BLaER1 treated with 17β-estradiol and CSF1 and Interleukin-3, amounts not matched to agents 10 nM and 100 nM (cell line): ENCODE measurements around the gene KCMF1.

ENCODE experiments used
- H3K27ac ChIP-seq, 11 experiments: shearing (Covaris generic); formaldehyde crosslinking; 2 replicates each; pipeline ENCODE4 v1.8.1; 2022
- H3K27me3 ChIP-seq, 11 experiments: shearing (Covaris generic); formaldehyde crosslinking; 2 replicates each; pipeline ENCODE4 v1.8.1; 2022
- H3K36me3 ChIP-seq, 11 experiments: shearing (Covaris generic); formaldehyde crosslinking; 2 replicates each; pipeline ENCODE4 v1.8.1; 2022
- H3K4me1 ChIP-seq, 10 experiments: shearing (Covaris generic); formaldehyde crosslinking; 2 replicates each; pipeline ENCODE4 v1.8.1; 2022
- H3K4me2 ChIP-seq, 11 experiments: shearing (Covaris generic); formaldehyde crosslinking; 2 replicates each; pipeline ENCODE4 v1.8.1; 2022
- H3K4me3 ChIP-seq, 10 experiments: shearing (Covaris generic); formaldehyde crosslinking; 2 replicates each; pipeline ENCODE4 v1.8.1; 2022
- H3K9ac ChIP-seq, 11 experiments: shearing (Covaris generic); formaldehyde crosslinking; 2 replicates each; pipeline ENCODE4 v1.8.1; 2022
- H3K9me3 ChIP-seq, 11 experiments: shearing (Covaris generic); formaldehyde crosslinking; replicated peaks in 1 of 11; 2 replicates each; pipeline ENCODE4 v1.8.1; 2022
- H4K20me1 ChIP-seq, 11 experiments: shearing (Covaris generic); formaldehyde crosslinking; 2 replicates each; pipeline ENCODE4 v1.8.1; 2022
- Cebpa-rat ChIP-seq, 11 experiments: shearing (Covaris generic); IDR thresholded peaks; 2 replicates each; pipeline ENCODE4 v1.8.1; 2022

Gene KCMF1

GRCh38 chr2:85017411-85018048 is 46.6 kb downstream of the KCMF1 start:
- peaks cover 18 to 32% (median 27%) of the 10 kb centered on the region in 11 experiments; a peak in 21 of 22 replicates for H3K36me3 ChIP-seq
- peaks cover 57 to 100% (median 95%) of the 10 kb centered on the region in 11 experiments for H4K20me1 ChIP-seq
- no peak for TF ChIP-seq Cebpa-rat (IDR thresholded peaks at IDR 0.05)
- no peak overlapping the region for H3K9ac ChIP-seq
- H3K4me1 ChIP-seq: peaks cover 41 to 64% (median 45%) of the 10 kb centered on the region in 10 experiments
- H3K4me2 ChIP-seq: peak overlapping the region in 3 of 11 experiments; percentile 3 to 85 (median 35); a peak in 3 of 22 replicates
- H3K4me3 ChIP-seq: no peak overlapping the region
- H3K9me3 ChIP-seq: peaks cover 0 to 25% (median 17%) of the 10 kb centered on the region in 11 experiments; a peak in 16 of 22 replicates
- 0 out of 22 replicates have a peak overlapping the region, but pooled peaks of 1 of the 11 experiments have one; percentile 7 for H3K27ac ChIP-seq
- H3K27me3 ChIP-seq: no peaks in the 10 kb centered on the region

- Histone ChIP-seq H3K4me2 (0 out of 22 replicates have a peak overlapping the region, but pooled peaks of 2 of the 11 experiments have one; percentile 19), H3K4me1 (peaks cover 35 to 59% (median 41%) of the 10 kb centered on the region in 10 experiments), H4K20me1 (peaks cover 52 to 100% (median 94%) of the 10 kb centered on the region in 11 experiments), H3K9ac (no peak overlapping the region), H3K9me3 (peaks cover 0 to 30% (median 17%) of the 10 kb centered on the region in 11 experiments; a peak in 16 of 22 replicates), H3K36me3 (peaks cover 18 to 37% (median 32%) of the 10 kb centered on the region in 11 experiments; a peak in 21 of 22 replicates), H3K27me3 (no peaks in the 10 kb centered on the region), H3K27ac (no peak overlapping the region), H3K4me3 (no peak overlapping the region)
- TF ChIP-seq Cebpa-rat (IDR thresholded peaks at IDR 0.05): no peak
These were observed 47.1 kb downstream of the KCMF1 start for GRCh38 chr2:85018049-85018447.

DNA sequence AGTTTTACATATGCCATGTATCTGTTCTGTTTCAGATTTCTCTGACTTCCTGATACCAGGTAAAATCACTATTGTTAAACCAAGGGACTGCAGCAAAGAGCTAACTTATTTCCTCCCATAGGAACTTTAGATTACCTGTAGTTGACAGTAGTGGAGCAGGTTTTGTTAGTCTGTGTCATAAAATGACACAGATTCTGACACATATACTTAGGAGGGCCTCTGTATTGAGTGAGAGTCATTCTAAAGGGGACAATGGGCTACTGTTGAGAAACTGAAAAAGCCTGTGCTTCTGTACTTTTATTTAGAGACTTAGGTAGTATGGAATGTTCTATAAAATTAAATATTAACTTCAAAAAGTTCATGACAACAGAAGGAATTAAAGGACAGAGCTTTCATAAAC is 48.2 kb downstream of the KCMF1 start:
- no peak overlapping the region for H3K27ac ChIP-seq
- peaks cover 18 to 48% (median 42%) of the 10 kb centered on the region in 11 experiments; a peak in 21 of 22 replicates for H3K36me3 ChIP-seq
- TF ChIP-seq Cebpa-rat (IDR thresholded peaks at IDR 0.05): no peak
- no peak overlapping the region for H3K9ac ChIP-seq
- no peaks in the 10 kb centered on the region for H3K27me3 ChIP-seq
- peaks cover 25 to 48% (median 30%) of the 10 kb centered on the region in 10 experiments for H3K4me1 ChIP-seq
- H4K20me1 ChIP-seq: peaks cover 50 to 100% (median 93%) of the 10 kb centered on the region in 11 experiments
- peaks cover 0 to 30% (median 17%) of the 10 kb centered on the region in 11 experiments; a peak in 16 of 22 replicates for H3K9me3 ChIP-seq
- no peak overlapping the region for H3K4me3 ChIP-seq
- no peak overlapping the region for H3K4me2 ChIP-seq

GRCh38 chr2:85022232-85022631 is 51.3 kb downstream of the KCMF1 start:
- Histone ChIP-seq H3K36me3 (peaks cover 33 to 68% (median 60%) of the 10 kb centered on the region in 11 experiments), H3K27ac (no peak overlapping the region), H3K4me3 (no peak overlapping the region), H3K9me3 (peaks cover 0 to 30% (median 17%) of the 10 kb centered on the region in 11 experiments; a peak in 16 of 22 replicates), H4K20me1 (peaks cover 52 to 100% (median 92%) of the 10 kb centered on the region in 11 experiments), H3K4me1 (peaks cover 0 to 17% (median 6%) of the 10 kb centered on the region in 10 experiments; a peak in 10 of 20 replicates), H3K27me3 (no peaks in the 10 kb centered on the region), H3K4me2 (no peak overlapping the region), H3K9ac (no peak overlapping the region)
- 0 out of 22 replicates have a peak, but pooled peaks of 2 of the 11 experiments have one; percentile 27 to 35 for TF ChIP-seq Cebpa-rat (IDR thresholded peaks at IDR 0.05)

GRCh38 chr2:85024372-85025047 is 53.5 kb downstream of the KCMF1 start:
- H3K27ac ChIP-seq: no peak overlapping the region
- no peak for TF ChIP-seq Cebpa-rat (IDR thresholded peaks at IDR 0.05)
- no peak overlapping the region for H3K4me3 ChIP-seq
- no peak overlapping the region for H3K4me2 ChIP-seq
- no peak overlapping the region for H3K9ac ChIP-seq
- peaks cover 56 to 91% (median 83%) of the 10 kb centered on the region in 11 experiments for H3K36me3 ChIP-seq
- H4K20me1 ChIP-seq: peaks cover 49 to 100% (median 88%) of the 10 kb centered on the region in 11 experiments; a peak in 21 of 22 replicates
- H3K4me1 ChIP-seq: peaks cover 0 to 7% (median 0%) of the 10 kb centered on the region in 10 experiments; a peak in 3 of 20 replicates
- peaks cover 0 to 30% (median 20%) of the 10 kb centered on the region in 11 experiments; a peak in 16 of 22 replicates for H3K9me3 ChIP-seq
- H3K27me3 ChIP-seq: no peaks in the 10 kb centered on the region

DNA sequence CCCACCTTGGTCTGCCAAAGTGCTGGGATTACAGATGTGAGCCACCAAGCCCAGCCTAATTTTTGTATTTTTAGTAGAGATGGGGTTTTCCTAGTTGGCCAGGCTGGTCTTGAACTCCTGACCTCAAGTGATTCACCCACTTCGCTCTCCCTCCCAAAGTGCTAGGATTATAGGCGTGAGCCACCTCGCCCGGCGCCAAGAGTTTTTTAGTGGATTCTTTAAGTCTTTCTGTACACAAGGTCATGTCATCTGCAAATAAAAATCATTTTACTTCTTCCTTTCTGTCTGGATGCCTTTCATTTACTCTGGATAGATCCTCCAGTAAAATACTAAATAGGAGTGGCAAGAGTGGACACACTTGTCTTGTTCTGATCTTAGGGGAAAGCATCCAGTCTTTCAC is 61.7 kb downstream of the KCMF1 start:
- Histone ChIP-seq H3K4me1 (no peaks in the 10 kb centered on the region), H3K9me3 (0 out of 22 replicates have a peak, but pooled peaks cover 0 to 6% (median 0%) of the 10 kb centered on the region in 11 experiments), H4K20me1 (peaks cover 11 to 98% (median 81%) of the 10 kb centered on the region in 11 experiments; a peak in 20 of 22 replicates), H3K9ac (no peak overlapping the region), H3K4me2 (no peak overlapping the region), H3K27ac (no peak overlapping the region), H3K4me3 (no peak overlapping the region), H3K27me3 (no peaks in the 10 kb centered on the region), H3K36me3 (peaks cover 87 to 99% (median 95%) of the 10 kb centered on the region in 11 experiments)
- TF ChIP-seq Cebpa-rat (IDR thresholded peaks at IDR 0.05): no peak

DNA sequence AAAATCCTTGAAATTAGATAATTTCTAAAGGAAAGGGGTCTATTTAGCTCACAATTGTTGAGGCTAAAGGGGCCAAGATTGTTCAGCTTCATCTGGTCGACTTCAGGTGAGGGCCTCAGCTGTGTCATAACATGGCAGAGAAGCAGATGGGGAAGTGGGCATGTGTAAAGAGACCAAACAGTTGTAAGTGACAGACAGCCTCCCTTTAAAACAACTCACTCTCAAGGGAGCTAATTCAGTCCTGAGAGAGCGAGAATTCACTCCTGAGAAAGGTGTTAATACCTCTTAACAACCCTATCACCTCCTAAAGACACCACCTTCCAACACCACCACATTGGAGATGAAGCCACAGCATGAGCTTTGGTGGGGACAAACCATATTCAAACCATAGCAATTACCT is 62.4 kb downstream of the KCMF1 start:
- TF ChIP-seq Cebpa-rat (IDR thresholded peaks at IDR 0.05): no peak
- Histone ChIP-seq H3K27ac (no peak overlapping the region), H3K4me2 (no peak overlapping the region), H3K4me3 (no peak overlapping the region), H3K9ac (no peak overlapping the region), H4K20me1 (peaks cover 11 to 98% (median 78%) of the 10 kb centered on the region in 11 experiments; a peak in 20 of 22 replicates), H3K9me3 (0 out of 22 replicates have a peak, but pooled peaks cover 0 to 6% (median 0%) of the 10 kb centered on the region in 11 experiments), H3K36me3 (peaks cover 86 to 99% (median 93%) of the 10 kb centered on the region in 11 experiments), H3K4me1 (no peaks in the 10 kb centered on the region), H3K27me3 (no peaks in the 10 kb centered on the region)

GRCh38 chr2:85034158-85034557 is 63.2 kb downstream of the KCMF1 start:
- Histone ChIP-seq H3K4me3 (no peak overlapping the region), H3K9me3 (0 out of 22 replicates have a peak, but pooled peaks cover 0 to 3% (median 0%) of the 10 kb centered on the region in 11 experiments), H3K27me3 (no peaks in the 10 kb centered on the region), H3K27ac (no peak overlapping the region), H3K9ac (no peak overlapping the region), H3K4me1 (no peaks in the 10 kb centered on the region), H3K36me3 (peaks cover 86 to 99% (median 93%) of the 10 kb centered on the region in 11 experiments), H4K20me1 (peaks cover 11 to 98% (median 74%) of the 10 kb centered on the region in 11 experiments; a peak in 20 of 22 replicates), H3K4me2 (no peak overlapping the region)
- no peak for TF ChIP-seq Cebpa-rat (IDR thresholded peaks at IDR 0.05)
